Measurements from ENCODE around the gene AS3MT. TPM values are rescaled to one million over a fixed set of nuclear protein-coding genes. Genes with fewer than 3 reads are reported as not detected.

AS3MT gene
- total and polyA plus RNA-seq, 8 donors = 0.43 to 7.6 (median 3.9) TPM; not detected in 1

- Histone ChIP-seq H3K27me3 (no peaks in the 10 kb centered on the region), H3K9me3 (no peaks in the 10 kb centered on the region), H3K4me3 (no peak overlapping the region), H3K27ac (no peak overlapping the region), H3K36me3 (no peaks in the 10 kb centered on the region), H3K4me1 (peaks cover 23 to 39% (median 36%) of the 10 kb centered on the region in 4 donors)
- TF ChIP-seq POLR2AphosphoS5 (IDR thresholded peaks at IDR 0.05) (no peak), EP300 (IDR thresholded peaks at IDR 0.05) (no peak), POLR2A (IDR thresholded peaks at IDR 0.05) (no peak), CTCF (IDR thresholded peaks at IDR 0.05) (no peak)
- DNase-seq = no peak
- 76 to 87% (median 82%) methylated on average over 7 of the region's 7 CpGs for WGBS, 5 donors
- intact Hi-C loops (cut with DNase I; ENCODE audit: low total_unique reads) = loop anchor here (2.0 to 5.0 kb wide), 2 partner anchors 151 to 329 kb away; partner anchors contain the start of gene RPEL1
Measured at GRCh38 chr10:102916173-102916572, 46.9 kb downstream of the AS3MT start.

- Histone ChIP-seq H3K4me3 (peak overlapping the region; percentile 79 to 98 (median 88)), H3K4me1 (peaks cover 28 to 52% (median 44%) of the 10 kb centered on the region in 4 donors), H3K27ac (peak overlapping the region; percentile 82 to 95 (median 91)), H3K36me3 (no peaks in the 10 kb centered on the region), H3K9me3 (no peaks in the 10 kb centered on the region), H3K27me3 (no peaks in the 10 kb centered on the region)
- peak in 1 of 4 donors; percentile 41 for TF ChIP-seq POLR2A (IDR thresholded peaks at IDR 0.05)
- TF ChIP-seq CTCF (IDR thresholded peaks at IDR 0.05) = peak in 6 of 7 experiments; percentile 55 to 97 (median 94)
- no peak for TF ChIP-seq POLR2AphosphoS5 (IDR thresholded peaks at IDR 0.05)
- WGBS, 5 donors = 0 to 1% (median 0%) methylated on average over 11 to 45 of the region's 45 CpGs
- intact Hi-C loops (cut with DNase I; ENCODE audit: low total_unique reads) = loop anchor here (2.0 to 5.0 kb wide), 2 partner anchors 150 to 327 kb away; partner anchors contain the start of gene RPEL1
- peak; percentile 85 to 93 for DNase-seq
Measured at GRCh38 chr10:102917314-102917961, 48.2 kb downstream of the AS3MT start.

DNA sequence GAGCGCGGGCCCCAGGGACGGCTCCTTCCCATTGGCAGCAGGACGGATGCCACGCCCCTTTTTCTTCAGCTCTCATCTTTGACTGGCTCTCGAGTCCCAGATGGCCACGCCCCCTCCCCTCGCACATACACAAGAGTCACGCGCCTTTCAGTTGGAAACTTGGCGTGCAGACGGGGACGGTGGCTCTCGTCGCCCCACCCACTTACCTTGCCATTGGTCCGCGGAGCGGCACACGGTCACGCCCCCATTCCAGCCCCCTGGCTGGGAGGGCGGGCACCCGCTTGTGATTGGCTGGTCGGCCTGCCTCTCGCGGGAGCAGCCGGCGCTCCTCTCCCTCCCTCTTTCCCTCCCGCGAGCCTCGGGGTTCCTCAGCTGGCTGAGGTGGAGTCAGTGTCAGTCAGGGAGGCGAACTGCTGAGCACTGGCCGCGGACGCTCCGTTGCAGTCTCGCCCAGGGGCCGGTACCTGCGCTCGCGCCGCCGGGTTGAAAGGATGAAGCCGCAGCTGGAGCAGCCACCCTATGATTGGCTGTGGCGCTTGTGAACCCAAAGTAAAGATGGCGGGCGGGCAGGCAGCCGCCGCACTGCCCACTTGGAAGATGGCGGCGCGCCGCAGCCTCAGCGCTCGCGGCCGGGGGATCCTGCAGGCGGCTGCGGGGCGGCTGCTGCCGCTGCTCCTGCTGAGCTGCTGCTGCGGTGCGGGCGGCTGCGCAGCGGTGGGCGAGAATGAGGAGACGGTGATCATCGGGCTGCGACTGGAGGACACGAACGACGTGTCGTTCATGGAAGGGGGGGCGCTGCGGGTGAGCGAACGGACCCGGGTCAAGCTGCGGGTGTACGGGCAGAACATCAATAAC, 48.9 kb downstream of the AS3MT start, which contains the start of gene CNNM2:
Gene CNNM2 (plus strand): TSS at position 333 of the 855 bp plus-strand sequence. CDS start 187 bp downstream, at position 520.
- no peaks in the 10 kb centered on the region for H3K9me3 ChIP-seq
- 0% methylated on average over 51 to 80 of the region's 80 CpGs for WGBS, 5 donors
- H3K27ac ChIP-seq = peak within 1 kb of the TSS; percentile 82 to 96 (median 92)
- peaks cover 28 to 58% (median 48%) of the 10 kb centered on the region in 4 donors for H3K4me1 ChIP-seq
- no peak for TF ChIP-seq POLR2A (IDR thresholded peaks at IDR 0.05)
- peak in 1 of 7 experiments; percentile 4 for TF ChIP-seq CTCF (IDR thresholded peaks at IDR 0.05)
- TF ChIP-seq POLR2AphosphoS5 (IDR thresholded peaks at IDR 0.05) = peak; percentile 8 to 81 (median 42)
- no peak for TF ChIP-seq EP300 (IDR thresholded peaks at IDR 0.05)
- intact Hi-C loops (cut with DNase I; ENCODE audit: low total_unique reads) = loop anchor here (2.0 to 5.0 kb wide), 2 partner anchors 149 to 327 kb away; partner anchors contain the start of gene RPEL1
- H3K36me3 ChIP-seq = no peaks in the 10 kb centered on the region
- peak; percentile 100 for DNase-seq
- H3K4me3 ChIP-seq = peak within 1 kb of the TSS; percentile 79 to 98 (median 88)
- no peaks in the 10 kb centered on the region for H3K27me3 ChIP-seq

DNA sequence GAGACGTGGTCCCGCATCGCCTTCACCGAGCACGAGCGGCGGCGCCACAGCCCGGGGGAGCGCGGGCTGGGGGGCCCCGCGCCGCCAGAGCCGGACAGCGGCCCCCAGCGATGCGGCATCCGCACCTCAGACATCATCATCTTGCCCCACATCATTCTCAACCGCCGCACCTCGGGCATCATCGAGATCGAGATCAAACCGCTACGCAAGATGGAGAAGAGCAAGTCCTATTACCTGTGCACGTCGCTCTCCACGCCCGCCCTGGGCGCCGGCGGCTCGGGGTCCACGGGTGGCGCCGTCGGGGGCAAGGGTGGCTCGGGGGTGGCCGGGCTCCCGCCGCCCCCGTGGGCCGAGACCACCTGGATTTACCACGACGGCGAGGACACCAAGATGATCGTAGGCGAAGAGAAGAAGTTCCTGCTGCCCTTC, 49.6 kb downstream of the AS3MT start:
- H3K9me3 ChIP-seq = no peaks in the 10 kb centered on the region
- H3K4me1 ChIP-seq = peaks cover 35 to 65% (median 51%) of the 10 kb centered on the region in 4 donors
- 0 to 2% (median 1%) methylated on average over 26 to 49 of the region's 49 CpGs for WGBS, 5 donors
- intact Hi-C loops (cut with DNase I; ENCODE audit: low total_unique reads) = loop anchor here (5.0 kb wide), 1 partner anchor 148 kb away; no protein-coding TSS in a partner anchor
- peak overlapping the region; percentile 79 to 98 (median 88) for H3K4me3 ChIP-seq
- H3K27ac ChIP-seq = peak overlapping the region; percentile 82 to 96 (median 92)
- no peaks in the 10 kb centered on the region for H3K27me3 ChIP-seq
- TF ChIP-seq POLR2A (IDR thresholded peaks at IDR 0.05) = no peak
- TF ChIP-seq POLR2AphosphoS5 (IDR thresholded peaks at IDR 0.05) = no peak
- no peak for TF ChIP-seq CTCF (IDR thresholded peaks at IDR 0.05)
- TF ChIP-seq EP300 (IDR thresholded peaks at IDR 0.05) = no peak
- H3K36me3 ChIP-seq = no peaks in the 10 kb centered on the region
- DNase-seq = no peak

Data from stomach (tissue), 9 donors.